Measurements from ENCODE around the gene TMPRSS2. TPM values are rescaled to one million over a fixed set of nuclear protein-coding genes. Genes with fewer than 3 reads are reported as not detected.

TMPRSS2 gene
- total and polyA plus RNA-seq, 2 of the 13 experiments (the other 11 are each of a cell fraction or from before 2014, with no cell fraction given) = 1.7 to 1.8 TPM

DNA sequence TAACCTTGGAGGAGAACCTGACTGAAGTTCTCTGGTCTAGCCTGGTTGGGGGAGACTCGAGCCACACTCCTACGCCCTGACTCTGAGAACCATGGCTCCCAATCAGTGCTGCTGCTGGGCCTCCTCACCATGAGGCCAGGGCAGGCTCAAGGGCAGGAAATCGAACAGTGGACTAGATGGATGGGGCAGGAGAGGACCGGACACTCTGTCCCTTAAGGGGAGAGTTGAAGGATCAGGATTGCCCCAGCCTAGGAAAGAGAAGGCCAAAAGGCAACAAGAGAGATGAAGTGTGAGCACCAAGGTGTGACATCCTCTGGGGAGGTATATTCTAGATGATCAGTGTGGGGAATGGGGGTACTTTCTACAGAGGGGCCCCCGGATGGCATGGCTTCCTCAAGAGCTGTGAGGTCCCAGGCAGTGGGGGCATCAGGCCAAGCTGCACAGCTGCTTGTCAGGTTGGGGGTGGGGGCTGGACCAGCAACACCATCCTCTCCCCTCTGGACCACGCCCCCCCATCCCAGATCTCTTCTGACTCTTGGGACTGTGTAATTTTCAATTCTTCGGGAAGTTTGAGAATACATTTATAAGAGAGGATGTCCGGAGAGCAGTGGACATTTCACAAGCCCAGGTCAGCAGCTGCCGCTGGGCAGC is 47.9 kb downstream of the TMPRSS2 start:
- Histone ChIP-seq H3K27ac (ENCODE audit: extremely low read length, insufficient read depth, low read length) (no peak overlapping the region), H3K4me3 (replicated peaks in 1 of 3; ENCODE audit: insufficient read depth in 1 of 3, low read depth in 2 of 3, low read length in 3 of 3) (no peak overlapping the region), H3K9ac (ENCODE audit: insufficient read depth, low read depth, low read length) (no peak overlapping the region), H3K79me2 (ENCODE audit: insufficient read depth, low read length) (no peaks in the 10 kb centered on the region), H3K9me3 (ENCODE audit: low read length) (peaks cover 9% of the 10 kb centered on the region; the same call in 1 of the 2 replicates), H3K4me1 (ENCODE audit: insufficient read depth, low read length) (peaks cover 5% of the 10 kb centered on the region; the same call in 1 of the 2 replicates), H3K27me3 (ENCODE audit: control insufficient read depth in 1 of 2, insufficient read depth in 2 of 2, low read length in 2 of 2) (no peaks in the 10 kb centered on the region), H4K20me1 (ENCODE audit: insufficient read depth, low read length) (no peaks in the 10 kb centered on the region), H3K36me3 (replicated peaks in 1 of 2; ENCODE audit: control insufficient read depth in 1 of 2, insufficient read depth in 2 of 2, low read length in 2 of 2) (no peaks in the 10 kb centered on the region), H2AFZ (ENCODE audit: low read length) (no peak overlapping the region), H3K4me2 (ENCODE audit: low read depth, low read length) (no peak overlapping the region)
- POLR2A ChIA-PET = interaction anchor here (1.4 kb wide), 1 partner anchor 177 kb away, joined by 7 read pairs; no protein-coding TSS in a partner anchor
- in situ Hi-C loops (cut with HindIII; ENCODE audit: extremely low pct_ligation_motif_present, low pct_unique_long_range_greater_than_20kb) (loop anchor here (5.0 kb wide), 1 partner anchor 178 kb away; no protein-coding TSS in a partner anchor), intact Hi-C loops (cut with micrococcal nuclease; ENCODE audit: unreplicated experiment) (loop anchor here (1.0 to 2.0 kb wide), 4 partner anchors 39 to 337 kb away; no protein-coding TSS in a partner anchor)
- FAIRE-seq (no peak), ATAC-seq (no peak), DNase-seq (ENCODE audit: low spot score) (no peak)
- BruUV-seq (replicated peaks) = no TSS peak
- TF ChIP-seq ZNF562 (CRISPR knock-in tag; IDR thresholded peaks at IDR 0.05; ENCODE audit: borderline replicate concordance) = no peak
- TF ChIP-seq, protein P1, sequence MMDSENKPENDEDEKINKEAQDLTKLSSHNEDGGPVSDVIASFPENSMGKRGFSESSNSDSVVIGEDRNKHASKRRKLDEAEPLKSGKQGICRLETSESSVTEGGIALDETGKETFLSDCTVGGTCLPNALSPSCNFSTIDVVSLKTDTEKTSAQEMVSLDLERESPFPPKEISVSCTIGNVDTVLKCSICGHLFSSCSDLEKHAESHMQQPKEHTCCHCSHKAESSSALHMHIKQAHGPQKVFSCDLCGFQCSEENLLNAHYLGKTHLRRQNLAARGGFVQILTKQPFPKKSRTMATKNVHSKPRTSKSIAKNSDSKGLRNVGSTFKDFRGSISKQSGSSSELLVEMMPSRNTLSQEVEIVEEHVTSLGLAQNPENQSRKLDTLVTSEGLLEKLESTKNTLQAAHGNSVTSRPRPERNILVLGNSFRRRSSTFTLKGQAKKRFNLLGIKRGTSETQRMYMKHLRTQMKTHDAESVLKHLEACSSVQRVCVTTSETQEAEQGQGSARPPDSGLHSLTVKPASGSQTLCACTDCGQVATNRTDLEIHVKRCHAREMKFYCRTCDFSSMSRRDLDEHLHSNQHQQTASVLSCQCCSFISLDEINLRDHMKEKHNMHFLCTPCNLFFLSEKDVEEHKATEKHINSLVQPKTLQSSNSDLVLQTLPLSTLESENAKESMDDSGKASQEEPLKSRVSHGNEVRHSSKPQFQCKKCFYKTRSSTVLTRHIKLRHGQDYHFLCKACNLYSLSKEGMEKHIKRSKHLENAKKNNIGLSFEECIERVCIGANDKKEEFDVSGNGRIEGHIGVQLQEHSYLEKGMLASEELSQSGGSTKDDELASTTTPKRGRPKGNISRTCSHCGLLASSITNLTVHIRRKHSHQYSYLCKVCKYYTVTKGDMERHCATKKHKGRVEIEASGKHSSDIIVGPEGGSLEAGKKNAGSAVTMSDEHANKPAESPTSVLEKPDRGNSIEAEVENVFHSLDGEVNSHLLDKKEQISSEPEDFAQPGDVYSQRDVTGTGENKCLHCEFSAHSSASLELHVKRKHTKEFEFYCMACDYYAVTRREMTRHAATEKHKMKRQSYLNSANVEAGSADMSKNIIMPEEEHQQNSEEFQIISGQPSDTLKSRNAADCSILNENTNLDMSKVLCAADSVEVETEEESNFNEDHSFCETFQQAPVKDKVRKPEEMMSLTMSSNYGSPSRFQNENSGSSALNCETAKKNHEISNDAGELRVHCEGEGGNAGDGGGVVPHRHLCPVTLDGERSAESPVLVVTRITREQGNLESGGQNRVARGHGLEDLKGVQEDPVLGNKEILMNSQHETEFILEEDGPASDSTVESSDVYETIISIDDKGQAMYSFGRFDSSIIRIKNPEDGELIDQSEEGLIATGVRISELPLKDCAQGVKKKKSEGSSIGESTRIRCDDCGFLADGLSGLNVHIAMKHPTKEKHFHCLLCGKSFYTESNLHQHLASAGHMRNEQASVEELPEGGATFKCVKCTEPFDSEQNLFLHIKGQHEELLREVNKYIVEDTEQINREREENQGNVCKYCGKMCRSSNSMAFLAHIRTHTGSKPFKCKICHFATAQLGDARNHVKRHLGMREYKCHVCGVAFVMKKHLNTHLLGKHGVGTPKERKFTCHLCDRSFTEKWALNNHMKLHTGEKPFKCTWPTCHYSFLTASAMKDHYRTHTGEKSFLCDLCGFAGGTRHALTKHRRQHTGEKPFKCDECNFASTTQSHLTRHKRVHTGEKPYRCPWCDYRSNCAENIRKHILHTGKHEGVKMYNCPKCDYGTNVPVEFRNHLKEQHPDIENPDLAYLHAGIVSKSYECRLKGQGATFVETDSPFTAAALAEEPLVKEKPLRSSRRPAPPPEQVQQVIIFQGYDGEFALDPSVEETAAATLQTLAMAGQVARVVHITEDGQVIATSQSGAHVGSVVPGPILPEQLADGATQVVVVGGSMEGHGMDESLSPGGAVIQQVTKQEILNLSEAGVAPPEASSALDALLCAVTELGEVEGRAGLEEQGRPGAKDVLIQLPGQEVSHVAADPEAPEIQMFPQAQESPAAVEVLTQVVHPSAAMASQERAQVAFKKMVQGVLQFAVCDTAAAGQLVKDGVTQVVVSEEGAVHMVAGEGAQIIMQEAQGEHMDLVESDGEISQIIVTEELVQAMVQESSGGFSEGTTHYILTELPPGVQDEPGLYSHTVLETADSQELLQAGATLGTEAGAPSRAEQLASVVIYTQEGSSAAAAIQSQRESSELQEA (CRISPR knock-in tag; IDR thresholded peaks at IDR 0.05; ENCODE audit: not compliant biosample characterization) = no peak
- no peak for TF ChIP-seq ZNF616 (CRISPR knock-in tag; IDR thresholded peaks at IDR 0.05; ENCODE audit: low read depth)
- no peak for TF ChIP-seq RFXAP (CRISPR knock-in tag; IDR thresholded peaks at IDR 0.05; ENCODE audit: borderline replicate concordance)
- CTCF ChIA-PET (ENCODE audit: low intra/inter-chr PET ratio, low total read pairs) = interaction anchor here (2.6 kb wide), 1 partner anchor 177 kb away, joined by 30 read pairs; no protein-coding TSS in a partner anchor
- WGBS (ENCODE audit: low lambda C conversion rate) = 67% methylated on average over 9 of the region's 9 CpGs

Data from HepG2 (cell line).